ENCODE results near the gene EIF2B5. TPM values are rescaled to one million over a fixed set of nuclear protein-coding genes. Genes with fewer than 3 reads are reported as not detected.

EIF2B5 gene
- total RNA-seq, 1 donor from 2014 or later = 31.4 TPM

- intact Hi-C loops (cut with DNase I) = loop anchor here (5.0 kb wide), 1 partner anchor 178 kb away; the partner anchor contains the start of genes CLCN2 and POLR2H
- no peak for DNase-seq
- no peak for ATAC-seq (ENCODE audit: poor library complexity)
Observed at GRCh38 chr3:184184546-184185230, 49.5 kb downstream of the EIF2B5 start.

GRCh38 chr3:184185461-184186183 is 50.5 kb downstream of the EIF2B5 start:
- intact Hi-C loops (cut with DNase I) = loop anchor here (5.0 kb wide), 1 partner anchor 177 kb away; the partner anchor contains the start of genes CLCN2 and POLR2H
- peak; percentile 100 for DNase-seq
- ATAC-seq (ENCODE audit: poor library complexity) = peak; percentile 98

- ATAC-seq (ENCODE audit: poor library complexity) (peak; percentile 28), DNase-seq (no peak)
- intact Hi-C loops (cut with DNase I) = loop anchor here (5.0 kb wide), 1 partner anchor 176 kb away; the partner anchor contains the start of genes CLCN2 and POLR2H
Observed at GRCh38 chr3:184186184-184186901, 51.2 kb downstream of the EIF2B5 start, which contains the start of gene ABCF3. TSS of gene ABCF3 (plus strand) at chr3:184186199. CDS start at chr3:184186208, 9 bp downstream.

- intact Hi-C loops (cut with DNase I) = loop anchor here (5.0 kb wide), 1 partner anchor 175 kb away; the partner anchor contains the start of genes CLCN2 and POLR2H
- ATAC-seq (ENCODE audit: poor library complexity) = no peak
- no peak for DNase-seq
Observed at GRCh38 chr3:184186902-184187207, 51.7 kb downstream of the EIF2B5 start.

- ATAC-seq (ENCODE audit: poor library complexity) = no peak
- intact Hi-C loops (cut with DNase I) = loop anchor here (5.0 kb wide), 1 partner anchor 174 kb away; the partner anchor contains the start of genes CLCN2 and POLR2H
- no peak for DNase-seq
Observed at GRCh38 chr3:184188080-184188479, 52.9 kb downstream of the EIF2B5 start.

GRCh38 chr3:184189421-184189820 is 54.3 kb downstream of the EIF2B5 start:
- intact Hi-C loops (cut with DNase I) = loop anchor here (5.0 kb wide), 1 partner anchor 173 kb away; the partner anchor contains the start of genes CLCN2 and POLR2H
- DNase-seq (no peak), ATAC-seq (ENCODE audit: poor library complexity) (no peak)

GRCh38 chr3:184192889-184193288 is 57.7 kb downstream of the EIF2B5 start:
- no peak for DNase-seq
- ATAC-seq (ENCODE audit: poor library complexity) = no peak
- intact Hi-C loops (cut with DNase I) = no loop called here

- no peak for DNase-seq
Observed at GRCh38 chr3:184193991-184194539, 58.9 kb downstream of the EIF2B5 start.

More at GRCh38 chr3:184193991-184194539, 58.9 kb downstream of the EIF2B5 start:
- intact Hi-C loops (cut with DNase I) = no loop called here
- no peak for ATAC-seq (ENCODE audit: poor library complexity)

Other genes starting within 250 kb of the EIF2B5 start
- gene ABCC5, start 117.5 kb upstream of the EIF2B5 start, total RNA-seq = 44.5 TPM
- not detected for gene HTR3D, start 103.6 kb upstream of the EIF2B5 start, total RNA-seq
- gene HTR3C, start 82.3 kb upstream of the EIF2B5 start, total RNA-seq = not detected
- not detected for gene HTR3E, start 38.3 kb upstream of the EIF2B5 start, total RNA-seq
- 60.6 TPM for gene DVL3, start 20.0 kb downstream of the EIF2B5 start, total RNA-seq
- 253 TPM for gene AP2M1, start 39.5 kb downstream of the EIF2B5 start, total RNA-seq
- gene ABCF3, start 50.8 kb downstream of the EIF2B5 start, total RNA-seq = 69.3 TPM
- not detected for gene VWA5B2, start 94.2 kb downstream of the EIF2B5 start, total RNA-seq
- 14.9 TPM for gene ALG3, start 113.6 kb downstream of the EIF2B5 start, total RNA-seq
- 1.6 TPM for gene EEF1AKMT4, start 114.3 kb downstream of the EIF2B5 start, total RNA-seq
- not detected for gene CAMK2N2, start 126.2 kb downstream of the EIF2B5 start, total RNA-seq
- not detected for gene ECE2, start 140.7 kb downstream of the EIF2B5 start, total RNA-seq
- 237 TPM for gene PSMD2, start 163.9 kb downstream of the EIF2B5 start, total RNA-seq
- 254 TPM for gene EIF4G1, start 179.2 kb downstream of the EIF2B5 start, total RNA-seq
- 36.3 TPM for gene FAM131A, start 202.2 kb downstream of the EIF2B5 start, total RNA-seq
- gene CLCN2, start 226.2 kb downstream of the EIF2B5 start, total RNA-seq = 1.9 TPM
- 19.9 TPM for gene POLR2H, start 226.4 kb downstream of the EIF2B5 start, total RNA-seq
- gene THPO, start 242.8 kb downstream of the EIF2B5 start, total RNA-seq = 0.11 TPM
- gene CHRD, start 244.7 kb downstream of the EIF2B5 start, total RNA-seq = 7.8 TPM